OCI-LY7 (cell line): Measurements from ENCODE around the gene KDM6A. TPM values are rescaled to one million over a fixed set of nuclear protein-coding genes. Genes with fewer than 3 reads are reported as not detected.

Experiments used
- BruUV-seq: library from RNA; stranded (reverse); fragments of 400-500 nt; replicated peaks from 2 replicates; lab custom pipeline; 2021; lab: Mats Ljungman, UMichigan
- CTCF ChIA-PET: fragments of 300-600 bp; sonication (Branson Sonifier 250); formaldehyde crosslinking; loops from one replicate; lab custom pipeline; 2022; ENCODE audit warnings: antibody characterized with exemption; ENCODE audit not compliant: unreplicated experiment; lab: Charles Lee
- POLR2A ChIA-PET: fragments of 300-600 bp; sonication (Branson Sonifier 250); formaldehyde crosslinking; loops from one replicate; lab custom pipeline; 2022; ENCODE audit warnings: antibody characterized with exemption; lab: Charles Lee
- DNase-seq: peaks from one replicate; pipeline ENCODE4 v3.0.0-alpha.2; 2015; ENCODE audit warnings: low spot score
- H2AFZ ChIP-seq: fragments of 200-600 bp; sonication (generic), shearing (Covaris generic); 2 replicates; pipeline ENCODE4 v1.6.1; 2014; ENCODE audit warnings: mild to moderate bottlenecking, antibody characterized with exemption, low read length, moderate library complexity
- H3K27ac ChIP-seq: fragments of 200-600 bp; sonication (generic); 2 replicates; pipeline ENCODE4 v1.5.1; 2014; ENCODE audit warnings: mixed run types, low read depth, mild to moderate bottlenecking, moderate library complexity, low read length, inconsistent platforms; ENCODE audit not compliant: poor library complexity, severe bottlenecking
- H3K36me3 ChIP-seq: fragments of 200-600 bp; sonication (generic); 2 replicates; pipeline ENCODE4 v1.6.1; 2014; ENCODE audit warnings: mild to moderate bottlenecking, antibody characterized with exemption, low read length, moderate library complexity, mixed read lengths; ENCODE audit not compliant: insufficient read depth
- H3K4me1 ChIP-seq: fragments of 200-600 bp; sonication (generic); 2 replicates; pipeline ENCODE4 v1.5.1; 2014; ENCODE audit warnings: mild to moderate bottlenecking, low read length; ENCODE audit not compliant: insufficient read depth, poor library complexity, severe bottlenecking
- H3K4me2 ChIP-seq: fragments of 200-600 bp; sonication (generic); 2 replicates; pipeline ENCODE4 v1.6.1; 2014; ENCODE audit warnings: mild to moderate bottlenecking, low read length
- H3K4me3 ChIP-seq: fragments of 200-600 bp; sonication (generic); 2 replicates; pipeline ENCODE4 v1.5.1; 2014; ENCODE audit warnings: mild to moderate bottlenecking, low read depth, low read length; ENCODE audit not compliant: poor library complexity, severe bottlenecking
- H3K79me2 ChIP-seq: fragments of 200-600 bp; sonication (generic); 2 replicates; pipeline ENCODE4 v1.6.1; 2016; ENCODE audit warnings: low read depth, mild to moderate bottlenecking, low read length, moderate library complexity, mixed read lengths; ENCODE audit not compliant: insufficient read depth
- H3K9me2 ChIP-seq: fragments of 200-600 bp; sonication (generic); 2 replicates; pipeline ENCODE4 v1.6.1; 2016; ENCODE audit warnings: mild to moderate bottlenecking, low read length, mixed read lengths; ENCODE audit not compliant: insufficient read depth
- H3K9me3 ChIP-seq: fragments of 200-600 bp; sonication (generic); 2 replicates; pipeline ENCODE4 v1.6.1; 2014; ENCODE audit warnings: mild to moderate bottlenecking, mixed run types, low read length, mixed read lengths
- H4K20me1 ChIP-seq: fragments of 200-600 bp; sonication (generic); 2 replicates; pipeline ENCODE4 v1.6.1; 2014; ENCODE audit warnings: mild to moderate bottlenecking, antibody characterized with exemption, low read length, moderate library complexity, mixed read lengths; ENCODE audit not compliant: insufficient read depth
- EZH2phosphoT487 ChIP-seq: fragments of 200-600 bp; sonication (generic); IDR thresholded peaks from 2 replicates; pipeline ENCODE4 v1.6.1; 2018; ENCODE audit warnings: low read depth, borderline replicate concordance, mild to moderate bottlenecking, mixed run types, antibody characterized with exemption, low read length, moderate library complexity, mixed read lengths
- intact Hi-C: fragments of 100-400 bp; cut with micrococcal nuclease; formaldehyde crosslinking; loops from one replicate; pipeline ENCODE4 v1.10.0; 2022; ENCODE audit not compliant: unreplicated experiment
- total RNA-seq, 2 experiments: library from RNA; depleted of rRNA in 1 of 2; stranded (reverse); fragments of >200 nt in 1 of 2; shearing (Covaris generic) in 1 of 2; gene quantifications; 2 replicates each; pipeline ENCODE4 v1.2.3, GENCODE V29; 2014 to 2022
- TF ChIP-seq, protein P1 (sequence below): fragments of 200-600 bp; sonication (generic); conservative IDR thresholded peaks from 2 replicates; pipeline ENCODE4 v1.5.1; 2014; ENCODE audit warnings: mild to moderate bottlenecking, antibody characterized with exemption, low read length, moderate library complexity, mixed read lengths

The KDM6A gene
- total RNA-seq, 2 experiments from 2014 or later = 20.5 to 23.4 TPM

DNA sequence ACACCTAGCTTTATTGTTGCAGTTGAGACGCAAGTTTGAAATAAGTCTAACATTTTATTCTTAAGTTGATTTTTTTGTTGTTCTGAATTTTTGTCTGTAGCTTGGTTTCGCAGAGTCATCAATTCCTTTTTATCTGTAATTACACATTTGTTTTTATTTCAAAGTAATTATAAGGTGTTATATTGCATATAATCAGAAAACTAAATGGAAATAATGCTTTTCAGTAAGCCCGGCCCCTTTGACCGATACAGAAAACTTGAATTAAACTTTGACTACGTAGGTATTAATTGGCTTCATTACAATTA, 2.1 kb downstream of the KDM6A start:
- no TSS peak for BruUV-seq
- DNase-seq = no peak
- Histone ChIP-seq H3K4me3 (peak overlapping the region; percentile 73), H2AFZ (no peak overlapping the region), H3K79me2 (peaks cover 74% of the 10 kb centered on the region), H3K36me3 (peaks cover 25% of the 10 kb centered on the region), H3K4me2 (peak overlapping the region; percentile 87), H3K9me3 (no peaks in the 10 kb centered on the region), H3K4me1 (peaks cover 5% of the 10 kb centered on the region), H3K27ac (peak overlapping the region; percentile 87), H4K20me1 (peaks cover 7% of the 10 kb centered on the region; the same call in 1 of the 2 replicates), H3K9me2 (no peaks in the 10 kb centered on the region)
- no peak for TF ChIP-seq EZH2phosphoT487
- TF ChIP-seq, protein P1, sequence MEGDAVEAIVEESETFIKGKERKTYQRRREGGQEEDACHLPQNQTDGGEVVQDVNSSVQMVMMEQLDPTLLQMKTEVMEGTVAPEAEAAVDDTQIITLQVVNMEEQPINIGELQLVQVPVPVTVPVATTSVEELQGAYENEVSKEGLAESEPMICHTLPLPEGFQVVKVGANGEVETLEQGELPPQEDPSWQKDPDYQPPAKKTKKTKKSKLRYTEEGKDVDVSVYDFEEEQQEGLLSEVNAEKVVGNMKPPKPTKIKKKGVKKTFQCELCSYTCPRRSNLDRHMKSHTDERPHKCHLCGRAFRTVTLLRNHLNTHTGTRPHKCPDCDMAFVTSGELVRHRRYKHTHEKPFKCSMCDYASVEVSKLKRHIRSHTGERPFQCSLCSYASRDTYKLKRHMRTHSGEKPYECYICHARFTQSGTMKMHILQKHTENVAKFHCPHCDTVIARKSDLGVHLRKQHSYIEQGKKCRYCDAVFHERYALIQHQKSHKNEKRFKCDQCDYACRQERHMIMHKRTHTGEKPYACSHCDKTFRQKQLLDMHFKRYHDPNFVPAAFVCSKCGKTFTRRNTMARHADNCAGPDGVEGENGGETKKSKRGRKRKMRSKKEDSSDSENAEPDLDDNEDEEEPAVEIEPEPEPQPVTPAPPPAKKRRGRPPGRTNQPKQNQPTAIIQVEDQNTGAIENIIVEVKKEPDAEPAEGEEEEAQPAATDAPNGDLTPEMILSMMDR = no peak
- ChIA-PET CTCF (no interaction called here), POLR2A (interaction anchor here (0.7 to 1.1 kb wide), 6 partner anchors 11 to 315 kb away, joined by 3 to 5 read pairs (median 3); no protein-coding TSS in a partner anchor)
- intact Hi-C loops = no loop called here

DNA sequence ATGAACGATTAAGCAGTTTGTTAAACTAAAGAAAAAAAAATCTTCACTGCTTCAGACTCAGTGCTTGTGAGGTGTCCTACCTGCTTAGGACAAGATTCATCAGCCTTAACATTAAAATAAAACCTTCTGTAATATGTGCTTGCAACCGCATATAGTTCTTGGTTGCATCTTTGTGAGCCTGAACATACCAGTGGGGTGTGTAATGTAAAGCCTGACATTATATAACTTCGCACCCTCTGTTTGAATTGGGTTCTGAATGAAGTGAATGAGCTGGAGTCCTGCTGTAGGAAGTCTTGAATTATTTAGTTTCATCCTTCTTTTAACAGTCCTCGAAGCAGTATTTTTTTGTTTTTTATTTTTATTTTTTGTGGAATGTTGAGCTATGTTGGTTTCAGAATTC, 3.1 kb downstream of the KDM6A start:
- Histone ChIP-seq H4K20me1 (peaks cover 7% of the 10 kb centered on the region; the same call in 1 of the 2 replicates), H3K4me3 (peak overlapping the region; percentile 73), H2AFZ (no peak overlapping the region), H3K79me2 (peaks cover 82% of the 10 kb centered on the region), H3K4me2 (peak overlapping the region; percentile 87), H3K27ac (no peak overlapping the region), H3K4me1 (peaks cover 5% of the 10 kb centered on the region), H3K9me3 (no peaks in the 10 kb centered on the region), H3K36me3 (peaks cover 28% of the 10 kb centered on the region), H3K9me2 (no peaks in the 10 kb centered on the region)
- TF ChIP-seq, protein P1 = no peak
- no peak for TF ChIP-seq EZH2phosphoT487
- POLR2A ChIA-PET = interaction anchor here (1.0 kb wide), 1 partner anchor 25 kb away, joined by 3 read pairs; no protein-coding TSS in a partner anchor
- no TSS peak for BruUV-seq
- intact Hi-C loops = no loop called here
- no peak for DNase-seq
- CTCF ChIA-PET = no interaction called here

DNA sequence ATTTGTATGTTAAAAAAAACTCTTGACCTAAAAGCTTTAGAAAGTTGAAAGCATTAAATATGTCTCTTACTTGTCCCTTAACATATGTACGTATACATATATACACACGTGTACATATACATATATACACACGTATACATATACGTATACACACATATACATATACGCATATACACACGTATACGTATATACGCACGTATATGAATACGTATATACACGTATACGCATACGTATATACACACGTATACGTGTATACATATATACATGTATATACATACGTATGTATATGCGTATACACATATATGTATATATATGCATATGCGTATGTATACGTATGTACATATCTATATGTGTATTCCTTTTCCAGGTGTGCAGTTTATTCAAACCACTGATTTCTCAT, 3.8 kb downstream of the KDM6A start:
- H3K9me3 ChIP-seq = no peaks in the 10 kb centered on the region
- H3K4me1 ChIP-seq = no peaks in the 10 kb centered on the region
- BruUV-seq = no TSS peak
- DNase-seq = no peak
- no peak overlapping the region for H3K27ac ChIP-seq
- peaks cover 7% of the 10 kb centered on the region; the same call in 1 of the 2 replicates for H4K20me1 ChIP-seq
- H3K36me3 ChIP-seq = peaks cover 32% of the 10 kb centered on the region
- peaks cover 82% of the 10 kb centered on the region for H3K79me2 ChIP-seq
- no peaks in the 10 kb centered on the region for H3K9me2 ChIP-seq
- no peak overlapping the region for H2AFZ ChIP-seq
- no peak overlapping the region for H3K4me2 ChIP-seq
- TF ChIP-seq, protein P1 = no peak
- TF ChIP-seq EZH2phosphoT487 = no peak
- intact Hi-C loops = no loop called here
- POLR2A ChIA-PET = interaction anchor here (1.0 kb wide), 1 partner anchor 25 kb away, joined by 3 read pairs; no protein-coding TSS in a partner anchor
- CTCF ChIA-PET = no interaction called here
- no peak overlapping the region for H3K4me3 ChIP-seq
